GM12801 (cell line): ENCODE measurements around the gene HOXC10.

Source experiments
- TF ChIP-seq, protein P1 (sequence below): IDR thresholded peaks from one replicate; pipeline ENCODE4 v1.5.1; 2011; ENCODE audit warnings: control low read depth; ENCODE audit not compliant: insufficient read length; ENCODE audit errors: extremely low read depth

The HOXC10 gene

DNA sequence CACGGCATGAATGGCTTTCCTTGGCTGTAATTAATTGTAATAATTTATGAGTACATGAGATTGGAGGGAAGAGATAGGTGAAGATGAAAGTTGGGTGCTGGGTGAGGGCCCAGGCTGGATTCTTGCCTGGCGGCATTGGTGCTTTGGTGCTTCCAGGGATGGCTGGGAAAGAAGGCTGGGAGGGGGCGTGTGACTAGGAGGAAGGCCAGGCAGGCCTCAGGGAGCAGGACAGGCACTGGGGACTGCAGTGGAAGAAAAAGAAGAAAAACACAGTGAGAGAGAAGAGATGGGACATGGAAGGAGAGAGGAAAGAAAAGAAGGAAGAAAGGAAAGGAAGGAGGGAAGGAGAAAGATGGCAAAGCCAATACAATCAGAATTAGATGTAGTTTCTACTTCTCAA, 18.7 kb downstream of the HOXC10 start:
- TF ChIP-seq, protein P1, sequence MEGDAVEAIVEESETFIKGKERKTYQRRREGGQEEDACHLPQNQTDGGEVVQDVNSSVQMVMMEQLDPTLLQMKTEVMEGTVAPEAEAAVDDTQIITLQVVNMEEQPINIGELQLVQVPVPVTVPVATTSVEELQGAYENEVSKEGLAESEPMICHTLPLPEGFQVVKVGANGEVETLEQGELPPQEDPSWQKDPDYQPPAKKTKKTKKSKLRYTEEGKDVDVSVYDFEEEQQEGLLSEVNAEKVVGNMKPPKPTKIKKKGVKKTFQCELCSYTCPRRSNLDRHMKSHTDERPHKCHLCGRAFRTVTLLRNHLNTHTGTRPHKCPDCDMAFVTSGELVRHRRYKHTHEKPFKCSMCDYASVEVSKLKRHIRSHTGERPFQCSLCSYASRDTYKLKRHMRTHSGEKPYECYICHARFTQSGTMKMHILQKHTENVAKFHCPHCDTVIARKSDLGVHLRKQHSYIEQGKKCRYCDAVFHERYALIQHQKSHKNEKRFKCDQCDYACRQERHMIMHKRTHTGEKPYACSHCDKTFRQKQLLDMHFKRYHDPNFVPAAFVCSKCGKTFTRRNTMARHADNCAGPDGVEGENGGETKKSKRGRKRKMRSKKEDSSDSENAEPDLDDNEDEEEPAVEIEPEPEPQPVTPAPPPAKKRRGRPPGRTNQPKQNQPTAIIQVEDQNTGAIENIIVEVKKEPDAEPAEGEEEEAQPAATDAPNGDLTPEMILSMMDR, result no peak

DNA sequence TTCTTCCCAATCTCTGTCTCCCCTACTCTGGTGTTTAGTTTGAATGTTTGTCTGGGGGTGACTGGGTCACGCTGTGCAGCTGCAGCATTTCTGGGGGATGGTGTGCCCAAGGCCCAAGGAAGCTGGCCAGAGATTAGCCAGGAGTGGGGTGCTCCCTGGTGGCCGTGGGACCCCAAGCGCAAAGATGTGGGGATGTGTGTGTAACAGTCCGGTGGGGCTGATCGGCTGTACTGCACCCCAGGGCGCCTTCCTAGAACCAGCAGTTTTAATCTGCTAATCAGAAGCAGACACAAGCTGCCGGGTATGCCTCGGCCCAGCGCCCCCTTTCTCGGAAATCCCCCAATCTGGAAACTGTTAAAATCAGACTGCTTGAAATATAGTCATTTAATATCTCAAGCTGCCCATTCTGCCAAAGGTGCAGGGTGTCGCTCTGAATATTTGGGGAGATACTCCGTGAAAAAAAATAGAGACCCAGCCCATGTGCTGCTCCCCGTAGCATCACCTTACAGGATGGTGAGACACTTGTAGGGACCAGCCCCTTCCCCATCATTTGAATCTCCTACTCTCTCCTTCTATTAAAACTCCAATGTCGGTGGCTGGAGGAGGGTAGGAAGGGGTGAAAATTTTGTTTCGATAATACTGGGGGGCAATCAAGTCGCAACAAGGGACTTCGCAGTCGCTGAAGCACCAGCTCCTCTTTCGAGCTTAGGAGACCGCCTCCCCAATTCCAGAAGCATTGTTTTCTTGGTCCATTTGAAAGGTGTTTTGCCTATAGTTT, 19.3 kb downstream of the HOXC10 start:
- TF ChIP-seq, protein P1, result no peak

DNA sequence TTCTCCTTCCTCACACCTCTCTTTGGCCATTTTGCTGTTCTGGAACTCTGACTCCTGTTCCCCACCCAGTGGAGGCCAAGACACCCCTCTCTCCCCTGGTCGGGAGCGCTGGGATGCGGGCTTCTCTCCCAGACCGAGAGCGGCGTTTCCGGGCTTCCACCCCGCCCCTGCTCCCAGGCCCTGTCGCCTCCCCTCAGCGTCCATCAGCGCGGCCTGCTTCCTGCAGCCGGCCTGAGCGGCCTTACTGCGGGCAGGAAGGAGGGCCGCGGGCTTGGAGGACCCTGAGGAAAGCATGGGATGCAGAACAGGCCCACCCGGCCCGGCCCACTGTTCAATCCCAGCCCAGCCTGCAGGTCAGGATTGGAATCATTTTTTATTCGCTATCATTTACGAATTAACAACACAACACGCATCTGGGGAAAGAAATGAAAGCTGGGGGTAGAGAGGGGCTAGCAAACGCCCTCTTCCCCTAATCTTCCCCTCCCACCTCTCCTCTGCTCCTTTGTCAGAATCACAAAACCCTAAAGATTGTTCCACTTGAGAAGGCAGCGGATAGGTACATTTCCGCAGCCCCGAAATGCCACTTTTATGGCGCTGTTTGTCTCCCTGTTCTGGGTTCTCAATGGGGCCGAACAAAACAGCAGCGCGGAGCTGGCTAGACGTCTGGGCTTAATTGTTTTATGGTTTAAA, 20.0 kb downstream of the HOXC10 start:
- TF ChIP-seq, protein P1, result no peak

DNA sequence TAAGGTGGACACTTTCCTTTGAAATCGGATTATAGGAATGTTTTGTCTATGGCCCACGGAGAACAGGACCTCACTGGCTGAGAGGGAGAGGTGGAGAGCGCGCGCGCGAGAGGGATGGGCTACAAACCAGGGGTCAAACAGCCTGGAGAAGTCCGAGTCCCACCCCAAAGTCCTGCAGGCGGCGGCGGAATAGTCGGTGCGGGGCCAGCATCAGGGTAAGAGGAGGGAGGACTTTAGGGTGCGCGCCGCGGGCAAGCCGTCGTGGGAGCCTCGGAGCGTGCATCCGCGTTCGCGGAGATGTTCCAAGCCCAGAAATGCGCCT, 20.5 kb downstream of the HOXC10 start:
- TF ChIP-seq, protein P1, result no peak

DNA sequence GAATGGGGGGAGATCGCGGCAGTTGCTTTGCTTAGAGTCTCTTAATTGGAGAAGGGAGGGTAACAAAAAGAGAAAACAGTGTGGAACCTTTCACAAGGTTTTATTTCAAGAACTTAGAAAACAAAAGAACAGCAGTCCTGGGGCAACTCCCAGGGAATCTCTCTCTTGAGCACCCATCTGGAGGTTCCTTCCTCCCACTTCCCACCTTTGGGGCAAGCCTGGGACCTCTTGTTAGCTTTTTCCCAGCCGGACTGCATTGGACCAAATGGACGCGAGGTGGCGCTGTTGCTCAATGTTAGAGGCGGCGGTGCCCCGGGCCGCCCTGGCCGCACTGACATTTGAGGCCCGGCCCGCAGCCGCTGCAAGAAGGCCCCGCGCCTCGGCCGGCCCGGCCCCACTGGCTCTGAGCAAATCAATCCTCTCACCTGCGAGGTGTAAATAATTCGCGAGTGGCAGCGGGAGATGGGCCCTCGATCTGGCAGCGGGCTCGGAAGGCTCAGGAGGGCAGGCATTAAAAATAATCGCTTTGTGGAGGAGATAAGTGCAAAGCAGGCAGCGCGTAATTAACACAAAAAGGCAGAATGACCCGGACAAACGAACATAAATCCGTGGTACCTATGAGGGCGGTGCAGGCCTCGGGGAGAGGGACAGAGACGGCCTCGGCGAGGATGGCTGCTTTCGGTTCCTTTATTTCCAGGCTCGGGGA, 21.1 kb downstream of the HOXC10 start:
- TF ChIP-seq, protein P1, result no peak

DNA sequence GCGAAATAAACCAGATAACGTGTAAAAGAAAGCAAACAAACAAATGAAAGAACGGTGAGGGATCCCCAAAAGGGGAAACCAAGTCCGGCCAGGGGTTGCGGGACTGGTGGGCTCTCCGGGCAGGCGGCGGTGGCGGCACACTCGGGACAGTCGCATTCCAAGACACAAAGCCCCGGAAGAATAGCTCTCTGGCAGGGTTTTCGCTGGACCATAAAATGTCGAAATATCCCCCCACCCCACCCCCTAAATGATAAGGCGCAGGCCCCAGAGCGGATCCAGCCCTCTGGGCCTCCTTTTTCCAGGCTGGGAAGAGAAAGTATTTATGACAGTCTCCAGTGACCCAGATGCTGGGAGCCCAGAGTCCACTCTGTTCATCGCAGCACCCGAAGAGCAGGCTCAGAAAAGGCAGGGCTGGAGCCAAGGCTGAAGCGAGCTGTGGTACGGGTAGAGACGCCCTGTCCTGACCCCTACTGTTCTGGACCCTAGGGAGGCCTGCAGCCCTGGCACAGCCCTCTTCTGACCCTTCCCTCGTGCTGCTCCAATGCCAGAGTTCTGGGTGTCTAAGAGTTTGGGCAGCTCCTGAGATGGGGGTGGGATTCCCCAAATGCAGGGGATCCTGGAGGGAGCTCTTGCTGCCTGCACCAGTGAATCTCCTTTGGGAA, 21.7 kb downstream of the HOXC10 start:
- TF ChIP-seq, protein P1, result no peak
